GM12891 (cell line): Measurements from ENCODE around the gene HSDL2.

Experiments
- POLR2A ChIP-seq: IDR thresholded peaks from 2 replicates; pipeline ENCODE4 v1.6.1; 2011; ENCODE audit warnings: low read depth, low read length, control low read depth
- POLR2AphosphoS5 ChIP-seq: IDR thresholded peaks from 2 replicates; pipeline ENCODE4 v1.6.1; 2011; ENCODE audit warnings: low read depth, low read length, control low read depth
- SPI1 ChIP-seq: IDR thresholded peaks from 2 replicates; pipeline ENCODE4 v1.6.1; 2011; ENCODE audit warnings: low read depth, low read length, control low read depth
- TAF1 ChIP-seq: IDR thresholded peaks from 2 replicates; pipeline ENCODE4 v1.6.1; 2011; ENCODE audit warnings: low read depth, low read length, control low read depth

DNA sequence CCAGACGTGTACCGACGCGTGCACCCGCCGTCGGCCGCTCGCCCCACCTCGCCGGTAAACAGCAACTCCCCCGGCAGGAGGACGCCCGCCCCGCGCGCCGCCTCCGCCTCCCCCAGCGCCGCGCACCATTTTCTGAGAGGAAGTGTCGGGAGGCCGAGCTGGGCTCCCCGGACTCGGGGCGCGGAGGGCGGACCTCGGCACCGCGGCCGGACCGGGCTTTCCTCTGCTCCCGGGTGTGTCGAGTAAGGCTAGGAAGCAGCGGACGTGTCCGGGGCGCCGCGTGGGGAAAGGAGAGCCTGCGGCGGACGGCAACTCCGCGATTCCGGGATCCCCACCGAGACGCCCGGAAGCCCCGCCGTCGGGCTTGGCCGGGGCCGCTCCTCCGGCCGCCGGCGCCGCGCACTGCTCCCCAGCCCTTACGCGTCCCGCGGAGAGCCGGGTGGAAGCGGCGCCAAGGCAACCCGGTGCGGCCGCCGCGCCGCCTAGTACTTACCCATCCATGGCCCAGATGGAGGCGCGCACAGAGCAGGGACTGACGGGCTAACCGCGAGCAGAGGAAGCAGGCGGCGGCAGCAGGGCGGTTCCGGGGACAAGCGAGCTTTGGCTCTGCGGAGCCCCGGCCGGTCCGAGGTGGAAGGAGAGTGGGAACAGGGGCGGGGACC, 46.8 kb upstream of the HSDL2 start, which contains the start of gene PTBP3:
- TF ChIP-seq POLR2A (peak; percentile 72; the same call in 1 of the 2 replicates), POLR2AphosphoS5 (no peak; the same call in none of the 2 replicates), SPI1 (peak; percentile 69), TAF1 (peak; percentile 41; the same call in 1 of the 2 replicates)
